HepG2 (cell line): ENCODE data around the gene IL2RA. TPM values are rescaled to one million over a fixed set of nuclear protein-coding genes. Genes with fewer than 3 reads are reported as not detected.

Source experiments
- ATAC-seq: fragments of 200-7000 bp; cut with Tn5 transposase; 3 replicates; pipeline ENCODE4 v1.9.1; 2020; ENCODE audit warnings: mild to moderate bottlenecking, moderate library complexity
- BruUV-seq: library from RNA; stranded (reverse); fragments of 400-500 nt; replicated peaks from 2 replicates; lab custom pipeline; 2021; lab: Mats Ljungman, UMichigan
- CTCF ChIA-PET: fragments of 300-600 bp; formaldehyde crosslinking; extraction: SDS; loops from one replicate; lab custom pipeline; 2021; ENCODE audit warnings: low total read pairs, inconsistent platforms, low intra/inter-chr PET ratio; lab: Yijun Ruan, JAX
- POLR2A ChIA-PET: fragments of 350-600 bp; sonication (Branson Sonifier 250); formaldehyde crosslinking; loops from one replicate; lab custom pipeline; 2020; ENCODE audit warnings: antibody characterized with exemption, inconsistent platforms; lab: Yijun Ruan, JAX
- DNase-seq: peaks from one replicate; pipeline ENCODE4 v3.0.0-alpha.2; 2015; ENCODE audit warnings: low spot score
- FAIRE-seq: peaks from 3 replicates; lab custom pipeline; 2011; peaks lifted over from hg19 to GRCh38; lab: Jason Lieb, UNC
- H2AFZ ChIP-seq: one replicate; pipeline ENCODE4 v1.6.1; 2011; ENCODE audit warnings: low read length, inconsistent platforms
- H3K27ac ChIP-seq: fragments of 300-600 bp; 3 replicates; pipeline ENCODE4 v1.8.0; 2011; ENCODE audit warnings: mixed run types, mild to moderate bottlenecking, mixed read lengths, low read length, inconsistent platforms; ENCODE audit not compliant: insufficient read depth; ENCODE audit errors: extremely low read length
- H3K27me3 ChIP-seq, 2 experiments: fragments of 200-600 bp in 1 of 2; 2 replicates in 1 of 2; 3 replicates in 1 of 2; pipeline versions ENCODE4 v1.6.0 to v1.8.0; 2011; ENCODE audit warnings: low read length in 2 of 2, mild to moderate bottlenecking in 2 of 2, moderate library complexity in 2 of 2, inconsistent platforms in 1 of 2; ENCODE audit not compliant: insufficient read depth in 2 of 2, control insufficient read depth in 1 of 2
- H3K36me3 ChIP-seq, 2 experiments: fragments of 200-600 bp in 1 of 2; replicated peaks in 1 of 2; 2 replicates in 1 of 2; 3 replicates in 1 of 2; pipeline versions ENCODE4 v1.5.1 to v1.8.0; 2011; ENCODE audit warnings: low read length in 2 of 2, inconsistent platforms in 1 of 2; ENCODE audit not compliant: insufficient read depth in 2 of 2, control insufficient read depth in 1 of 2
- H3K4me1 ChIP-seq: 2 replicates; pipeline ENCODE4 v1.5.1; 2012; ENCODE audit warnings: low read length, inconsistent platforms; ENCODE audit not compliant: insufficient read depth
- H3K4me2 ChIP-seq: 2 replicates; pipeline ENCODE4 v1.6.0; 2011; ENCODE audit warnings: low read depth, low read length, inconsistent platforms
- H3K4me3 ChIP-seq, 3 experiments: fragments of 200-600 bp in 1 of 3; sonication (generic), shearing (Covaris generic) in 1 of 3; replicated peaks in 1 of 3; 2 replicates each; pipeline ENCODE4 v1.5.1; 2011 to 2016; ENCODE audit warnings: low read length in 3 of 3, inconsistent platforms in 2 of 3, low read depth in 2 of 3, mild to moderate bottlenecking in 2 of 3, control low read depth in 1 of 3, mixed read lengths in 1 of 3; ENCODE audit not compliant: insufficient read depth in 1 of 3
- H3K79me2 ChIP-seq: one replicate; pipeline ENCODE4 v1.6.1; 2011; ENCODE audit warnings: low read length, inconsistent platforms; ENCODE audit not compliant: insufficient read depth
- H3K9ac ChIP-seq: 2 replicates; pipeline ENCODE4 v1.6.0; 2011; ENCODE audit warnings: mild to moderate bottlenecking, low read depth, low read length, inconsistent platforms; ENCODE audit not compliant: insufficient read depth
- H3K9me3 ChIP-seq: 2 replicates; pipeline ENCODE4 v1.5.1; 2012; ENCODE audit warnings: mild to moderate bottlenecking, low read length
- H4K20me1 ChIP-seq: 2 replicates; pipeline ENCODE4 v1.6.0; 2011; ENCODE audit warnings: inconsistent platforms, mild to moderate bottlenecking, low read length, moderate library complexity; ENCODE audit not compliant: insufficient read depth
- ARNT2 ChIP-seq: sonication (generic); formaldehyde crosslinking; IDR thresholded peaks from 2 replicates; pipeline ENCODE4 v1.8.0; 2022; ENCODE audit warnings: mild to moderate bottlenecking, low read depth, missing genetic modification reagents, moderate library complexity
- BORCS8-MEF2B ChIP-seq: sonication (generic); formaldehyde crosslinking; IDR thresholded peaks from 2 replicates; pipeline ENCODE4 v1.8.0; 2022; ENCODE audit warnings: mild to moderate bottlenecking, missing genetic modification reagents
- KLF12 ChIP-seq: sonication (generic); formaldehyde crosslinking; IDR thresholded peaks from 2 replicates; pipeline ENCODE4 v1.4.0; 2020; ENCODE audit warnings: missing genetic modification reagents, borderline replicate concordance
- MIER3 ChIP-seq: IDR thresholded peaks from 2 replicates; pipeline ENCODE4 v1.6.1; 2016; ENCODE audit warnings: missing compliant biosample characterization, borderline replicate concordance
- POLR2A ChIP-seq, 2 experiments: IDR thresholded peaks; 2 replicates each; pipeline ENCODE4 v1.6.1; 2011; ENCODE audit warnings: low read depth in 2 of 2, low read length in 2 of 2, mild to moderate bottlenecking in 1 of 2, moderate library complexity in 1 of 2; ENCODE audit not compliant: insufficient read depth in 1 of 2
- TP53 ChIP-seq: sonication (generic); formaldehyde crosslinking; conservative IDR thresholded peaks from 2 replicates; pipeline ENCODE4 v1.4.0; 2020; ENCODE audit warnings: missing genetic modification reagents
- ZBTB20 ChIP-seq: sonication (generic); formaldehyde crosslinking; IDR thresholded peaks from 2 replicates; pipeline ENCODE4 v1.8.1; 2023; ENCODE audit warnings: missing genetic modification reagents, low read depth, mild to moderate bottlenecking, borderline replicate concordance
- ZBTB42 ChIP-seq: sonication (generic); formaldehyde crosslinking; IDR thresholded peaks from 2 replicates; pipeline ENCODE4 v1.5.0; 2020; ENCODE audit warnings: mild to moderate bottlenecking, missing genetic modification reagents
- ZFAT ChIP-seq: sonication (generic); formaldehyde crosslinking; conservative IDR thresholded peaks from 2 replicates; pipeline ENCODE4 v1.8.1; 2023; ENCODE audit warnings: missing genetic modification reagents, inconsistent platforms
- ZFP41 ChIP-seq: sonication (generic); formaldehyde crosslinking; IDR thresholded peaks from 2 replicates; pipeline ENCODE4 v1.4.0; 2020; ENCODE audit warnings: mild to moderate bottlenecking, missing genetic modification reagents, borderline replicate concordance
- ZNF562 ChIP-seq: sonication (generic); formaldehyde crosslinking; IDR thresholded peaks from 2 replicates; pipeline ENCODE4 v1.8.0; 2022; ENCODE audit warnings: missing genetic modification reagents, borderline replicate concordance
- ZNF703 ChIP-seq: sonication (generic); formaldehyde crosslinking; IDR thresholded peaks from 2 replicates; pipeline ENCODE4 v1.5.1; 2020; ENCODE audit warnings: missing genetic modification reagents, mild to moderate bottlenecking, moderate library complexity, borderline replicate concordance
- ZNF746 ChIP-seq: sonication (generic); formaldehyde crosslinking; IDR thresholded peaks from 2 replicates; pipeline ENCODE4 v1.8.0; 2022; ENCODE audit warnings: mild to moderate bottlenecking, missing genetic modification reagents
- WGBS: methylation state at CpG from one replicate; pipeline ENCODE4 v1.1.6; 2017; ENCODE audit warnings: low lambda C conversion rate; 5-methylcytosine and 5-hydroxymethylcytosine counted together
- in situ Hi-C: cut with HindIII; loops from 2 replicates; pipeline ENCODE4 v1.10.0; 2017; ENCODE audit warnings: low pct_unique_long_range_greater_than_20kb; ENCODE audit not compliant: extremely low pct_ligation_motif_present
- intact Hi-C: fragments of 100-400 bp; cut with micrococcal nuclease; formaldehyde crosslinking; loops from one replicate; pipeline ENCODE4 v1.10.0; 2022; ENCODE audit not compliant: unreplicated experiment
- polyA plus RNA-seq, 8 experiments: library from polyadenylated mRNA; depleted of rRNA in 3 of 8; stranded (reverse) in 7 of 8; unstranded in 1 of 8; fragments of >200 nt; fragmentation: Illumina TruSeq in 4 of 8; extraction: Trizol in 4 of 8; gene quantifications; 2 replicates each; pipeline versions ENCODE4 v1.2.1 to v1.2.3, GENCODE V29; 2011 to 2016; ENCODE audit warnings: low read depth in 4 of 8, missing spikeins in 1 of 8, mixed read lengths in 1 of 8; ENCODE audit not compliant: insufficient read depth in 1 of 8
- total RNA-seq, 5 experiments: library from RNA; depleted of rRNA; stranded (reverse); fragments of >200 nt; fragmentation: Illumina TruSeq; extraction: Trizol; gene quantifications; 2 replicates each; pipeline ENCODE4 v1.2.3, GENCODE V29; 2016; ENCODE audit warnings: low read depth in 1 of 5
- TF ChIP-seq, protein P1 (sequence below): IDR thresholded peaks from 2 replicates; pipeline ENCODE4 v1.6.1; 2018; ENCODE audit warnings: missing genetic modification reagents, mild to moderate bottlenecking, missing compliant biosample characterization
- TF ChIP-seq, protein P2 (sequence below): sonication (generic); formaldehyde crosslinking; IDR thresholded peaks from 2 replicates; pipeline ENCODE4 v1.4.0; 2020; ENCODE audit warnings: missing genetic modification reagents, borderline replicate concordance
- TF ChIP-seq, protein P3 (sequence below): sonication (generic); formaldehyde crosslinking; IDR thresholded peaks from 2 replicates; pipeline ENCODE4 v1.5.0; 2020; ENCODE audit warnings: missing genetic modification reagents, mild to moderate bottlenecking, borderline replicate concordance
- TF ChIP-seq, protein P4 (sequence below): sonication (generic); formaldehyde crosslinking; conservative IDR thresholded peaks from 2 replicates; pipeline ENCODE4 v1.8.0; 2022; ENCODE audit warnings: missing genetic modification reagents
- TF ChIP-seq, protein P5 (sequence below): sonication (generic); formaldehyde crosslinking; IDR thresholded peaks from 2 replicates; pipeline ENCODE4 v1.4.0; 2020; ENCODE audit warnings: missing genetic modification reagents

The IL2RA gene
- total and polyA plus RNA-seq, 2 of the 13 experiments (the other 11 are each of a cell fraction or from before 2014, with no cell fraction given): not detected

DNA sequence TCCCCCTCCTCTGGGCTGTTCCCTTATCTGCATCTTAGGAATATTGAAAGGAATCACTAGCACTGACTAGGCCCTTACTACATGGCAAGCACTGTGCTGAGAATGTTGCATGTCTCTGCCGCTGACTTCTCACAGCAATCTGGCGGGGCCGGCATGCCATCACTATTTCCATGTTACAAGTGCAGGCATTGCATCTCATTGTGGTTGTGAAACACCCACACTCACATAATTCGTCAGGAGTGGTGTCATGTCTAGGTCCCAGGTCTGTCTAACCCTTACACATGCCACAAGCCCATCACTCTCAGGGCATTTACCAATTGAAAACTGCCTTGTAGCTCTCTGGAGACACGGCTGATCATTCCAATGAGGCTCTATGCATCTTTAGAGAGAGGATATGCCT, 8.5 kb upstream of the IL2RA start:
- intact Hi-C loops: no loop called here
- FAIRE-seq: no peak

More for the DNA sequence above, 8.5 kb upstream of the IL2RA start:
- H3K4me3 ChIP-seq: no peak overlapping the region
- no peaks in the 10 kb centered on the region for H3K4me1 ChIP-seq
- no peak overlapping the region for H3K27ac ChIP-seq
- DNase-seq: no peak
- 47% methylated on average over 5 of the region's 5 CpGs for WGBS
- H3K36me3 ChIP-seq: no peaks in the 10 kb centered on the region
- H3K79me2 ChIP-seq: no peaks in the 10 kb centered on the region
- ATAC-seq: no peak
- in situ Hi-C loops: no loop called here
- no peak overlapping the region for H3K9ac ChIP-seq
- no peak overlapping the region for H2AFZ ChIP-seq
- H4K20me1 ChIP-seq: no peaks in the 10 kb centered on the region
- peaks cover 10 to 61% of the 10 kb centered on the region in 2 experiments; a peak in 4 of 5 replicates for H3K27me3 ChIP-seq
- TF ChIP-seq BORCS8-MEF2B (no peak), ZFP41 (CRISPR knock-in tag) (no peak), ZNF746 (CRISPR knock-in tag) (no peak), ARNT2 (CRISPR knock-in tag) (no peak), ZNF562 (CRISPR knock-in tag) (no peak), ZBTB42 (CRISPR knock-in tag) (no peak), TP53 (CRISPR knock-in tag) (no peak), ZNF703 (CRISPR knock-in tag) (no peak), ZBTB20 (CRISPR knock-in tag) (no peak), KLF12 (CRISPR knock-in tag) (no peak), POLR2A (IDR thresholded peaks at IDR 0.05; ENCODE audit: insufficient read depth in 1 of 2, low read depth in 2 of 2, low read length in 2 of 2) (no peak), ZFAT (CRISPR knock-in tag) (no peak), MIER3 (CRISPR knock-in tag) (no peak)
- TF ChIP-seq, protein P1, sequence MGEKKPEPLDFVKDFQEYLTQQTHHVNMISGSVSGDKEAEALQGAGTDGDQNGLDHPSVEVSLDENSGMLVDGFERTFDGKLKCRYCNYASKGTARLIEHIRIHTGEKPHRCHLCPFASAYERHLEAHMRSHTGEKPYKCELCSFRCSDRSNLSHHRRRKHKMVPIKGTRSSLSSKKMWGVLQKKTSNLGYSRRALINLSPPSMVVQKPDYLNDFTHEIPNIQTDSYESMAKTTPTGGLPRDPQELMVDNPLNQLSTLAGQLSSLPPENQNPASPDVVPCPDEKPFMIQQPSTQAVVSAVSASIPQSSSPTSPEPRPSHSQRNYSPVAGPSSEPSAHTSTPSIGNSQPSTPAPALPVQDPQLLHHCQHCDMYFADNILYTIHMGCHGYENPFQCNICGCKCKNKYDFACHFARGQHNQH: no peak
- TF ChIP-seq, protein P2, sequence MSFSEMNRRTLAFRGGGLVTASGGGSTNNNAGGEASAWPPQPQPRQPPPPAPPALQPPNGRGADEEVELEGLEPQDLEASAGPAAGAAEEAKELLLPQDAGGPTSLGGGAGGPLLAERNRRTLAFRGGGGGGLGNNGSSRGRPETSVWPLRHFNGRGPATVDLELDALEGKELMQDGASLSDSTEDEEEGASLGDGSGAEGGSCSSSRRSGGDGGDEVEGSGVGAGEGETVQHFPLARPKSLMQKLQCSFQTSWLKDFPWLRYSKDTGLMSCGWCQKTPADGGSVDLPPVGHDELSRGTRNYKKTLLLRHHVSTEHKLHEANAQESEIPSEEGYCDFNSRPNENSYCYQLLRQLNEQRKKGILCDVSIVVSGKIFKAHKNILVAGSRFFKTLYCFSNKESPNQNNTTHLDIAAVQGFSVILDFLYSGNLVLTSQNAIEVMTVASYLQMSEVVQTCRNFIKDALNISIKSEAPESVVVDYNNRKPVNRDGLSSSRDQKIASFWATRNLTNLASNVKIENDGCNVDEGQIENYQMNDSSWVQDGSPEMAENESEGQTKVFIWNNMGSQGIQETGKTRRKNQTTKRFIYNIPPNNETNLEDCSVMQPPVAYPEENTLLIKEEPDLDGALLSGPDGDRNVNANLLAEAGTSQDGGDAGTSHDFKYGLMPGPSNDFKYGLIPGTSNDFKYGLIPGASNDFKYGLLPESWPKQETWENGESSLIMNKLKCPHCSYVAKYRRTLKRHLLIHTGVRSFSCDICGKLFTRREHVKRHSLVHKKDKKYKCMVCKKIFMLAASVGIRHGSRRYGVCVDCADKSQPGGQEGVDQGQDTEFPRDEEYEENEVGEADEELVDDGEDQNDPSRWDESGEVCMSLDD (CRISPR knock-in tag): no peak
- TF ChIP-seq, protein P3, sequence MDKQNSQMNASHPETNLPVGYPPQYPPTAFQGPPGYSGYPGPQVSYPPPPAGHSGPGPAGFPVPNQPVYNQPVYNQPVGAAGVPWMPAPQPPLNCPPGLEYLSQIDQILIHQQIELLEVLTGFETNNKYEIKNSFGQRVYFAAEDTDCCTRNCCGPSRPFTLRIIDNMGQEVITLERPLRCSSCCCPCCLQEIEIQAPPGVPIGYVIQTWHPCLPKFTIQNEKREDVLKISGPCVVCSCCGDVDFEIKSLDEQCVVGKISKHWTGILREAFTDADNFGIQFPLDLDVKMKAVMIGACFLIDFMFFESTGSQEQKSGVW (CRISPR knock-in tag): no peak
- TF ChIP-seq, protein P4, sequence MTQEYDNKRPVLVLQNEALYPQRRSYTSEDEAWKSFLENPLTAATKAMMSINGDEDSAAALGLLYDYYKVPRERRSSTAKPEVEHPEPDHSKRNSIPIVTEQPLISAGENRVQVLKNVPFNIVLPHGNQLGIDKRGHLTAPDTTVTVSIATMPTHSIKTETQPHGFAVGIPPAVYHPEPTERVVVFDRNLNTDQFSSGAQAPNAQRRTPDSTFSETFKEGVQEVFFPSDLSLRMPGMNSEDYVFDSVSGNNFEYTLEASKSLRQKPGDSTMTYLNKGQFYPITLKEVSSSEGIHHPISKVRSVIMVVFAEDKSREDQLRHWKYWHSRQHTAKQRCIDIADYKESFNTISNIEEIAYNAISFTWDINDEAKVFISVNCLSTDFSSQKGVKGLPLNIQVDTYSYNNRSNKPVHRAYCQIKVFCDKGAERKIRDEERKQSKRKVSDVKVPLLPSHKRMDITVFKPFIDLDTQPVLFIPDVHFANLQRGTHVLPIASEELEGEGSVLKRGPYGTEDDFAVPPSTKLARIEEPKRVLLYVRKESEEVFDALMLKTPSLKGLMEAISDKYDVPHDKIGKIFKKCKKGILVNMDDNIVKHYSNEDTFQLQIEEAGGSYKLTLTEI: no peak
- TF ChIP-seq, protein P5, sequence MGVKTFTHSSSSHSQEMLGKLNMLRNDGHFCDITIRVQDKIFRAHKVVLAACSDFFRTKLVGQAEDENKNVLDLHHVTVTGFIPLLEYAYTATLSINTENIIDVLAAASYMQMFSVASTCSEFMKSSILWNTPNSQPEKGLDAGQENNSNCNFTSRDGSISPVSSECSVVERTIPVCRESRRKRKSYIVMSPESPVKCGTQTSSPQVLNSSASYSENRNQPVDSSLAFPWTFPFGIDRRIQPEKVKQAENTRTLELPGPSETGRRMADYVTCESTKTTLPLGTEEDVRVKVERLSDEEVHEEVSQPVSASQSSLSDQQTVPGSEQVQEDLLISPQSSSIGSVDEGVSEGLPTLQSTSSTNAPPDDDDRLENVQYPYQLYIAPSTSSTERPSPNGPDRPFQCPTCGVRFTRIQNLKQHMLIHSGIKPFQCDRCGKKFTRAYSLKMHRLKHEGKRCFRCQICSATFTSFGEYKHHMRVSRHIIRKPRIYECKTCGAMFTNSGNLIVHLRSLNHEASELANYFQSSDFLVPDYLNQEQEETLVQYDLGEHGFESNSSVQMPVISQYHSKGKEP (CRISPR knock-in tag): no peak
- TF ChIP-seq, all 625 proteins: peak for 0
- ChIA-PET CTCF (no interaction called here), POLR2A (no interaction called here)
- no peaks in the 10 kb centered on the region for H3K9me3 ChIP-seq
- H3K4me2 ChIP-seq: no peak overlapping the region
- no TSS peak for BruUV-seq
